Fibroblast of villous mesenchyme (primary cell): ENCODE results near the gene CD2BP2. TPM values are rescaled to one million over a fixed set of nuclear protein-coding genes. Genes with fewer than 3 reads are reported as not detected.
A peak's percentile ranks its signal among the peaks of the same experiment; 100 is the strongest.

ENCODE experiments used
- DNase-seq: peaks from one replicate; pipeline ENCODE4 v3.0.0-alpha.2; 2010; ENCODE audit warnings: low read depth
- H3K4me3 ChIP-seq: 2 replicates; pipeline ENCODE4 v1.5.1; 2011; ENCODE audit warnings: low read depth, mild to moderate bottlenecking, low read length
- total RNA-seq: library from RNA; depleted of rRNA; stranded (reverse); fragments of >200 nt; gene quantifications from 2 replicates; pipeline ENCODE4 v1.2.3, GENCODE V29; 2012
- TF ChIP-seq, protein P1 (sequence below): IDR thresholded peaks from 2 replicates; pipeline ENCODE4 v1.5.1; 2012; ENCODE audit warnings: low read depth, mild to moderate bottlenecking, low read length; ENCODE audit not compliant: insufficient read depth

CD2BP2 gene
- total RNA-seq, 1 donor: 40.6 TPM

DNA sequence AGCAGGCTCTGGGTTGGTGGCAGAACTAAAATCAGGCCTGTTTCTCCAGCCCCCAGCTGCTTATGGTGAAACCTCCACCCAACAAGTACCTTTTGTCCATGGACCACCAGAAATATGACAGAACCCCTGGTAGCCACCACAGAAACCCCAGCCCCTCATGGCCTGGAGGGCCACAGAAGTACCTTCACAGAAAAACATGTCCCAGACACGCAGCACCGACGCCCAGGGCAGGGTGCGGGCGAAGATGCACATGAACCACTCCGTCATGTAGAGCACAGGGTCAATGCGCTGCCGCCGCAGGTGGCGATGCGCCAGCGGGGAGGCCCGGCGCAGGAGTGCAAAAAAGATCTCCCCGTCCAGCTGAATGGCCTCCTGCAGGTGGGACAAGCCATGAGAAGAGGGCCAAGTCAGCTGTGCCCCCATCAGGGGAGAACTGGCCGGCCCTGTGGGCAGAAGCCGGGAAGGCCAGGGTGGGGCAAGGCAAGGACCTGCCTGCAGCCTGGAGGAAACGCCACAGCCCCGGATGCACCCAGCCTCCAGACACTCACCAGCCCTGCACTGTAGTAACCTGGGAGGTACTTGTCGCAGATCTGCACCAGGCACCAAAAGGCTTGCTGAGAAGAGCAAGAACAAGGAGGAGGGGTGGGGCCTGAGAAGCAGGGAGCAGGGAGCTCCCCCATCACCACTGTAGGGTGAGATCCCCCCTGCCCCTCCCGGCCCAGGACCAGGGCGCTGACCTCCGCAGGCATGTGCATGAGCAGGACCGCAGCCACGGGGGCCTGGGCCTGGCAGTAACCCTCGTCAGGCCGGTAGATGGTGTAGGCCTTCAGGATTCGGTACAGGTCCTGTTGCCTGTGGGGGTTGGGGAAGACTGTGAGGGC is 4.1 kb upstream of the CD2BP2 start:
- no peak overlapping the region for H3K4me3 ChIP-seq
- TF ChIP-seq, protein P1, sequence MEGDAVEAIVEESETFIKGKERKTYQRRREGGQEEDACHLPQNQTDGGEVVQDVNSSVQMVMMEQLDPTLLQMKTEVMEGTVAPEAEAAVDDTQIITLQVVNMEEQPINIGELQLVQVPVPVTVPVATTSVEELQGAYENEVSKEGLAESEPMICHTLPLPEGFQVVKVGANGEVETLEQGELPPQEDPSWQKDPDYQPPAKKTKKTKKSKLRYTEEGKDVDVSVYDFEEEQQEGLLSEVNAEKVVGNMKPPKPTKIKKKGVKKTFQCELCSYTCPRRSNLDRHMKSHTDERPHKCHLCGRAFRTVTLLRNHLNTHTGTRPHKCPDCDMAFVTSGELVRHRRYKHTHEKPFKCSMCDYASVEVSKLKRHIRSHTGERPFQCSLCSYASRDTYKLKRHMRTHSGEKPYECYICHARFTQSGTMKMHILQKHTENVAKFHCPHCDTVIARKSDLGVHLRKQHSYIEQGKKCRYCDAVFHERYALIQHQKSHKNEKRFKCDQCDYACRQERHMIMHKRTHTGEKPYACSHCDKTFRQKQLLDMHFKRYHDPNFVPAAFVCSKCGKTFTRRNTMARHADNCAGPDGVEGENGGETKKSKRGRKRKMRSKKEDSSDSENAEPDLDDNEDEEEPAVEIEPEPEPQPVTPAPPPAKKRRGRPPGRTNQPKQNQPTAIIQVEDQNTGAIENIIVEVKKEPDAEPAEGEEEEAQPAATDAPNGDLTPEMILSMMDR: no peak
- DNase-seq: no peak

DNA sequence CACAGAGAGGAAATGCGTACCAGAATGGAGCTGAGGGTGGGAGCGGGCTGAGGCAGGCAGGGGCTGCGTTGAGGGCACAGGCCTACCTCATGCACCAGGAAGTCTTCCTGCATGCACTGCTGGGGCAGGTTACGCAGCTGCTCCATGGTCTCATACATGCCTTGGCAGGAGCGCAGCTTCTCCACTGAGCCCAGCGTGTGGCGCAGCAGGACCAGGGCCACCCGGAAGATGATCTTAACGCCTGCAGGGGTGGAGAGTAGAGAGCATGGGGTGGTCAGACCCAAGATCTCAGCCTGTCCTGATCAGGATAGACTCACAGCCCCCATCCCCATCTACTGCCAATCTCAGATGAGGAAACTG is 3.4 kb upstream of the CD2BP2 start:
- no peak for DNase-seq
- TF ChIP-seq, protein P1: no peak
- no peak overlapping the region for H3K4me3 ChIP-seq

DNA sequence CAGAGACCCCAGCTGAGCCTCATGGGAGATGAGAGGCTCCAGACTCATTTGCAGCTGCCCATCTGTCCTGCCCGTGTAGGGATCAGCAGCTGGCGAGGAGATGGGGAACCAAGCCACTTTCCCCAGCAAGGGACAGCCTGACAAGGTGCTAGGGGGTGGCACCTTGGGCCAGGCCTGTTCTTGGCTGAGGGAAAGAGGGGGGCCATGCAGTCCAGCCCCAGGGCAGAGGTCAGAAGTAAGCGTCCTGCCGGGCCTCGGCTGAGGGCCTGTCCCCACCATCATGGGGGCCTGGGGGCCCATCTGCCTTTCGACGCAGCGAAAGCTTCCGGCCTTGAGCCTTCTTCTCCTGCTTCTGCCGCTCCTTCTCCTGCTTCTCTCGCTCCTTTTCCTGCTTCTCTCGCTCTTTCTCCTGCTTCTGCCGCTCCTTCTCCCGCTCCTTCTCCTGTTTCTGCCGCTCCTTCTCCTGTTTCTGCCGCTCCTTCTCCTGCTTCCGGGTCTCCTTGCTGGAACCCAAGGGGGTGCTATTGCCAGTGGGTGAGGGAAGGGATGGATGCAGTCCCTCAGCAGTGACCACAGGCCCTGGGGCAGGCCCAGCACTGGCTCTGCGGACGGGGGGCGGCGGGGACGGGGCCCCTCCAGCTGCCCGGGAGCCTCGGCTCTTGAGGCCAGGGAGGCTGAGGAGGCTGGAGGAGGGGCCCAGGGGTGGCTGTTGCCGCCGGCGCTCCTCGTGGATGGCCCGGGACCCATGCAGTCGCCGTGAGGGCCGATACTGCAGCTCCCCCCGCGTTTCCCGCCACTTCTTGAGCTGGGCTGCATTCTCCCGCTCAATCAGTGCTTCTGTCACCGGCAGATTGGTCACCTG is 2.8 kb upstream of the CD2BP2 start:
- no peak for DNase-seq
- TF ChIP-seq, protein P1: no peak
- H3K4me3 ChIP-seq: no peak overlapping the region

DNA sequence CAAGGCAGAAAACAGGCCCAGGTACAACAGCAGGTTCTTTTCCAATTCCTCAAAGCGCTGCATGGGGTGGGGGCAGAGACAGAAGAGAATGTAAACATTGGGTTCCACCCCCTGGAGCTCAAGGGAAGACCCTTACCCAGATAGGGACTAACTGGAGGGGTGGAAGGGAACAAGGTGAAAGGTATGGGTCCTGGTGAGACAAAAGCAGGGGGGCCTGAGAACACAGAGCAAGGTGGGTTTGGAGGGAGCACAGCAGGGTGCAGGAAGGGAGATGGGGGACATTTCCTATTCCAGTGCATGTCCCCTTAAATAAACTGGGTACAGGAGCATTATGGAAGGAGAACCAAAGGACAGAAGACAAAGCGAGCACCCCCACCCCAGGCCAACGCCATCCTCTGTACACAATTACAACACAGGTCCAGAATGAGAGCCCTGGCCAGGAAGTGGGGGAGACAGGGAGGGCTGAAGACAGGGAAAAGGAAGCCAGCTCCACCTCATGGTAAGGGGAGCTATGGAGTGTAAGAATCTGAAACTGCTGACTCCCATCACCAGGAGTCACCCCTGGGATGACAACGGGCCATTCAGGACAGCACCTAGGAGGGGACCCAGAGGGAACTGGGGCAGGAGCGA is 2.1 kb upstream of the CD2BP2 start:
- DNase-seq: no peak
- TF ChIP-seq, protein P1: no peak
- H3K4me3 ChIP-seq: no peak overlapping the region

DNA sequence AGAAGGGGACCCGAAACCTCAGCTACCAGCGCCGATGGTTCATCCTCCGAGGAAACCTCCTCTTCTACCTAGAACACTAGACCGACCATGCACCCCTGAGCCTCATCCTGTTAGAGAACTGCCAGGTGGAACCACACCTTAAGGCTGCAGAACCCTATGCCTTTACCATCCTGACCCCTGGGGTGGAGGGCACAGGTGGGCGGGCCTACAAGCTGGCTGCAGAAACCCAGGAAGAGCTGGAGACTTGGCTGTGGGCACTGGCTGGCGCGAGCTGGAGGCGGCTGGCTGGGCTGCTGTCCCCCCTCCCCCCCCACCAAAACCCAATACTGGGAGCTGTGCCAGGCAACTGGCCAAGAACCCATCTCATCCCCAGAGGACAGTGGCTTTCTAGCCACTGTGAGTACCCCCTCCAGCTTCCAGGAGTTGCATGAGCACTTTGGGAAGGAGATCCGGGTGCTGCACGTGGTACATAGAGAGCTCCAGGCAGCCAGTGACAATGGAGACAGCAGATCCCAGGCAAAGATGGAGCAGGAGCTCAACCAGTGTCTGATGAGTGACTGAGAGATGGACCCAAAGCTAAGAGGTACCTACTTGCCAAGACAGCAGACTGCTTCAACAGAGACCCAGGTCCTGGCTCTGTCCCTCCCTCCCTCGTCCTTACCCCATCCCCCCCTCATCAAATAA is 1.4 kb upstream of the CD2BP2 start:
- H3K4me3 ChIP-seq: peak overlapping the region; percentile 97
- no peak for DNase-seq
- TF ChIP-seq, protein P1: no peak

DNA sequence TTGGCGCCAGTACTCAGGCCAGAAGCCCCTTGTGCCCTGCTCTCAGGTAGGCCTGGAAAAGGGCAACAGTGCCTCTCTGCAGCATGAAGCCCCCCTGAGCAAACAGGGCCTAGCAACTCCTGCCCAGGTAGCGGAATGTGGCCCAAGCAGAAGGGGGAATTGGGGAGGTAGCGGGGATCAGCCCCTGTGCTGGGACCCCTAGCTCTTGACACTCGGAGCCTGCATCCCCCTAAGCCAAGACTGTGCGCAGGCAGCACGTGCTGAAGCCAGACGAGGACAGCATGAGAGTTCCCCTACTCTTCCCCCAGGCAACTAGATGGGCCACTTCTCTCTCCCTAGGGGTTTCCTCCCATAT is 823 bp upstream of the CD2BP2 start:
- DNase-seq: no peak
- H3K4me3 ChIP-seq: peak overlapping the region; percentile 97
- TF ChIP-seq, protein P1: no peak
